ENCODE measurements around the gene VEZT.
"Not testable (repeated sequence)": the region's sequence is repeated elsewhere in the genome, so short reads cannot be mapped to it uniquely, and the experiment has no call there.

Gene VEZT

DNA sequence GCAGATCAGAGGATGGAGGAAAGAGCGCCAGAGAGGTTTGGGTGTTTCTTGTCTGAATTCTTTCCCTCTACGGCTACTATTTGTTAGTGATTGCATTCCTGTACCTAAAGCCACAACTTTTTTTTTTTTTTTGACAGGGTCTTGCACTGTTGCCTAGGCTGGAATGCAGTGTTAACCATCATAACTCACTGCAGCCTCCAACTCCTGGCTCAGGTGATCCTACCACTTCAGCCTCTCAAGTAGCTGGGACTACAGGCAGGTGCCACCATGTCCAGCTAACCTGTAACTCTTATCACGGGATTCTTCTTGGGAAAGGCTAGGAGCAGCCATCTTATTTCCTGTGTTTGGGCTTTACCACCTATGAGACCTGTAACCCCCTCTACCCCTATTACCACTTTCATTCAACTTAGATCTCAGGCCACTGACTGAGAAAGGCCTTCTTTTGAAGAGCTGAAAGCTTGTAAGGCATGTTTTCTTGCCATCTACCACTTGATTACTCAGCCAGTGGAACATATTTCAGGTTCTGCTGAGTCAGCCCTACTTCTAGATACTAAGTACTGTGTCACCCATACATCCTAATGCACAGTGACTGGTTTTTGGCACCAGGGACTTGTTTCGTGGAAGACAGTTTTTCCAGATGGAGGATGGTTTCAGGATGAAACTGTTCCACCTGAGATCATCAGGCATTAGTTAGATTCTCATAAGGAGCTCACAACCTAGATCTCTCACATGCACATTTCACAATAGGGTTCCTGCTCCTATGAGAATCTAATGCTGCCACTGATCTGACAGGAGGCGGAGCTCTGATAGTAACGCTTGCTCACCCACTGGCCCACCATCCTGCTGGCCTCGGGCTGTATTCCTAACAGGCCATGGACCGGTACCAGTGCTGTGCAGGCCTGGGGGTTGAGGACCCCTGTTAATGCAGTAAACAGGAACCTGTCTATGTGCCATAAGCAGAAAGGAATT is 6.9 kb downstream of the VEZT start:
- DNase-seq = no peak

DNA sequence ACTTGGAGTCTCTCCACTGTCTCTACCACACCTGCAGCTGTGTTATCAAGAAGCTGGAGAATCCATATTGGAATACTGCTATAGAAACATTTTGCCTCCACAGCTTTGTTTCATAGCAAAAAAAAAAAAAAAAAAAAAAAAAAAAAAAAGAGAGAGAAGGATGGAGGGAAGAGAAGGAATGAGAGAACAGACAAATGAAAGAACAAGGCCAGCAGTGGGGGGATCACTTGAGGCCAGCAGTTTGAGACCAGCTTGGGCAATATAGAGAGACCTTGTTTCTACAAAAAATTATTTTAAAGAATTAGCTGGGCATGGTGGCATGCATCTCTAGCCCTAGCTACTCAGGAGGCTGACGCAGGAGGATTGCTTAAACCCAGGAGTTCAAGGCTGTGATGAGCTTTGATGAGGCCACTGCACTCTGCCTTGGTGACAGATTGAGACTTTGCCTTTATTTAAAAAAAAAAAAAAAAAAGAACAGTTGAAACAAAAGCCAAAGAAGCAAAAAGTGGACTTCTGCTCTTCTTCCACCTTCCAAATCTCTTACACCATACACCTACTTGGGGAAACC is 8.1 kb downstream of the VEZT start:
- DNase-seq = no peak

DNA sequence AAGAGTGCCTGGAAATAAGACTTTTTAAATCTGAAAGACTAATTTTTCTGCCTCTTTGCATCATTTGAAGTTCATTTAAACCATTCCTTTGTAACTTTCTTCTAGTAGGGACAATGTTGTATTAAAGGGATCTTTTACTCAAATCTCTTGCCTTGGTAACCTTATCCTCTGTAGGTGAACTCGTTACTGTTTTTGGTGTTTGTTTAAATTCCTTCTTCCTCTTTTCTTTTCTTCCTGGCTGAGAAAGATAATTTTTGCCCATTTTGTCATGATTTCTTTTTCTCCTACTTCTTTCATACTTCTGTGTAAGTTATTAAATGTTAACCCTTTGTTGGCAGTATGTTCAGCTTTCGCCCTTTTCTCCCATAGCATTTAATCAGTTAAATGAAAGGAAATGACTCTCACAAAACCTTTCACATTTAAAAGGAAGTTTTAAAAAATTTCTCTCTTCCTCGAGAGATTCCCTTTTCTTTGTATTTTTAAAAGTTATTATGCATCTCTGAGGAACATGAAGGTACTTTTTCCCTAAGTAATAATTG is 10.3 kb downstream of the VEZT start:
- no peak for DNase-seq

DNA sequence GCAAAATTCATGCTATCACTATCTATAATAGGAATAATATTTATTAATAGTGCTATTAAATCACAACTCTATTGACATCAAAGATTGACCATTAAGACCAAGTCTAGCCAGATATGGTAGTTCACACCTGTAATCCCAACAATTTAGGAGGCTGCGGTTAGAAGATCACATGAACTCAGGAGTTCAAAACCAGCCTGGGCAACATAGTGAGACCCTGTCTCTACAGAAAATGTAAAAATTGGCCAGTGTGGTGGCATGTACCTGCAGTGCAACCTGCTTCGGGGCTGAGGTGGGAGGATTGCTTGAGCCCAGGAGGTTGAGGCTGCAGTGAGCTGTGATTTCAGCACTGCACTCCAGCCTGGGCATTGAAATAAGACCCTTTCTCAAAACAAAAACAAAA is 11.0 kb downstream of the VEZT start:
- DNase-seq = no peak

DNA sequence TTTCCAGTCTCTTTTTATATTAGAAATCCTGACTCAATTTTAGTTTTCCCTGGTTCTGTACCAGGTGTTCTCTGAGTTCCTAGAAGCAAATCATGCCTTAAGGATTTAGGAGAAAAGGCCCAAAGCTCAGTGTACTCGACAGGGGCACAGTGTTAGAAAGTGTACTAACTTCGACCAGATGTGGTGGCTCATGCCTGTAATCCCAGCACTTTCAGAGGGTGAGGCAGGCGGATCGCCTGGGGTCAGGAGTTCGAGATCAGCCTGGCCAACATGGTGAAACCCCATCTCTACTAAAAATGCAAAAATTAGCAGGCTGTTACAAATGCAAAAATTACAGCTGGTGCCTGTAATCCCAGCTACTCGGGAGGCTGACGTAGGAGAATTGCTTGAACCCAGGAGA is 12.0 kb downstream of the VEZT start:
- DNase-seq = no peak

DNA sequence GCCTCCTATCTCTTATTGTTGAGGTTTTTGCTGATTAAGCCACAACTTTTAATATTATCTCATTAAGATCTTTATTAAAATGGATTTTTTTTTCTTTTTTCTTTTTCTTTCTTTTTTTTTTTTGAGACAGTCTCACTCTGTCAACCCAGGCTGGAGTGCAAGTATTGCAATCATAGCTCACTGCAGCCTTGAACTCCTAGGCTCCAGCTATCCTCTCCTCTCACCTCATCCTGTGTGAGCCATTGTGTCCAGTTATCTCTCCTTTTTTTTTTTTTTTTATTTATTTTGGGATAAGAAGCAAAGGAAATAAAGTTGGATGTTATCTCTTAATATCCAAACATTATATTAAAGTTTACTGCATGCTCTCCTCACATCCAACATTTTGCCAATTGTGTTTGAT is 12.7 kb downstream of the VEZT start:
- DNase-seq = no peak

DNA sequence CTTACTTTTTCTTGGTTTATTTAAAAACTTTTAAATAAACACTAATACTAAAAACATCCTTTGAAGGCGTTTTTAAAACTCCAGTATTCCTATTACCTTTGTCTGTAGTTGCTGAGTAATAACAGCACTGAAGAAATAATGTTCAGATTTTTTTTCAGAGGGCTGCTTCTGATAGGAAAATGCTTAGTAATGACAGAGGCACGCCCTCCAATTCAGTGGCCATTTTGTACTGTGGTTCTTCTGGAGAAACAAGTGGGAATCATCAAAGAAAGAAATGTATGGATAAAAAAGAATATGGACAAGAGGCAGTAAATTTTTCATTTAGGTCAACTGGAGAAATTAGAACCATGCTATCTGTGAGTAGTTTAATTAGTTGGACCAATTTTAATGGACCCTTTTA is 13.6 kb downstream of the VEZT start:
- DNase-seq = no peak

DNA sequence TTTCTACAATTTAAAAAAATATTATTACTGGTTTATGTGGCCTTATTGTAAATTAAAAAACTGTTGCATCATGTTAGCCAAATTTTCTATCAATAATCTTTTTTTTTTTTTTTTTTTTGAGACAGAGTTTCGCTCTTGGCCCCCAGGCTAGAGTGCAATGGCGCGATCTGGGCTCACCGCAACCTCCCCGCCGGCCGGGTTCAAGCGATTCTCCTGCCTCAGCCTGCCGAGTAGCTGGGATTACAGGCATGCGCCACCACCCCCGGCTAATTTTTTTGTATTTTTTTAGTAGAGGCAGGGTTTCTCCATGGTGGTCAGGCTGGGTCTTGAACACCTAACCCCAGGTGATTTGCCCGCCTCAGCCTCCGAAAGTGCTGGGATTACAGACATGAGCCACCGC is 16.6 kb downstream of the VEZT start:
- DNase-seq = not testable (repeated sequence)

DNA sequence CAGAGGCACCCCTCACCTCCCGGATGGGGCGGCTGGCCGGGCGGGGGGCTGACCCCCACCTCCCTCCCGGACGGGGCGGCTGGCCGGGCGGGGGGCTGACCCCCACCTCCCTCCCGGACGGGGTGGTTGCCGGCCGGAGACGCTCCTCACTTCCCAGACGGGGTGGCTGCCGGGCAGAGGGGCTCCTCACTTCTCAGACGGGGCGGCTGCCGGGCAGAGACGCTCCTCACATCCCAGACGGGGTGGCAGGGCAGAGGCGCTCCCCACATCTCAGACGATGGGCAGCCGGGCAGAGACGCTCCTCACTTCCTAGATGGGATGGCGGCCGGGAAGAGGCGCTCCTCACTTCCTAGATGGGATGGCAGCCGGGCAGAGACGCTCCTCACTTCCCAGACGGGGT is 18.0 kb downstream of the VEZT start:
- DNase-seq = not testable (repeated sequence)

DNA sequence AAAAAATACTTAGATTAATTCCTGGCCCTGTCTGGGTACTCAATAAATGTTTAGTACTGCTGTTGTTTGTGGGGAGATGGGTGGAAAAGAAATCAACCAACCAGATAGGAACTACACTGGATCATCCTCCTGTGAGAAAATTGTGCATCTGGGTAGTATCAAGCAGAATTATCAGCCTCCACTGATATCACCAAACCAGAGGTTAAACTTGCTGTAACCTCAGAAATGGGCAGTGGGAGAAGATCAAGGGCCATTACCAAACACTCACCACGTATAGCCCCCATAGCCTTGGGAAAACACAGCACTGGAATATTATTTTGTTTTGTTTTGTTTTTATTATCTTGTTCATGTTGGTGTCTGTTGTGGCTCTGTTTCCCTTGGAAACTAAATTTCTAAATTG is 19.7 kb downstream of the VEZT start:
- DNase-seq = no peak

DNA sequence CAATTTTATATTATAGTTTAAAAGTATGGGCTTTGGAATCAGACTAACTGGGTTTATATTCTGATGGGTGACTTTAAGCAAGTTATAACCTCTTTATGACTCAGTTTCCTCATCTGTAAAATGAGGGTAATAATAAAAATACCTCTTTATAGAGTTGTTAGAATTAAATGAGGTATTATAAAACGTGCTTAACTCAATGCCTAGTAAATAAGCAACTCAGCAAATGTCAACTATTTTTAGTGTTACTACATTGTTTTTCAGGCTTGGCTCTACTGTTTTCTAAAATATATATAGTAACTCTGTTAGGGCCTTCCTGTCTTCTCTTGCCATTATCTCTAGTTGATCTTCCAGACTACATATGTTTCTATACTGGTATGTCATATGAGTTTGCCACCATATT is 20.5 kb downstream of the VEZT start:
- no peak for DNase-seq

DNA sequence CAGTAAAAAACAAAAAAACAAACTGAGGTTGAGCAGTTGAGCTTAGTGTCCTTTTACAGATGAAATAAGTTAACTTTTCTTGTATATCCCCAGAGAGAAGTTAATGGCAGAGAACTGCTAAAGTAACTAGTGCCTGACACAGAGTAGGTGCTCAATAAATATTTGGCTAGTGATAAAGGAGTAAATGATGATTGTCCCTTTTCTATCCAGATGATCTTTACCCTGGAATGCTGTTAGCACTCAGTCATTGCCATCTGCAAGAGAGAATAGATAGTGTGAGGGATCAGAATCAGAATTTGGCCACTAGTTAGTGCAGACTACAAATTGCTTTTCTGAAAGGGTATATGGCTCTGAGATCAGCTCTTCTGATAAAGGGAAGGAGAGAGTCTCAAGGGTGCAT is 21.6 kb downstream of the VEZT start:
- no peak for DNase-seq

DNA sequence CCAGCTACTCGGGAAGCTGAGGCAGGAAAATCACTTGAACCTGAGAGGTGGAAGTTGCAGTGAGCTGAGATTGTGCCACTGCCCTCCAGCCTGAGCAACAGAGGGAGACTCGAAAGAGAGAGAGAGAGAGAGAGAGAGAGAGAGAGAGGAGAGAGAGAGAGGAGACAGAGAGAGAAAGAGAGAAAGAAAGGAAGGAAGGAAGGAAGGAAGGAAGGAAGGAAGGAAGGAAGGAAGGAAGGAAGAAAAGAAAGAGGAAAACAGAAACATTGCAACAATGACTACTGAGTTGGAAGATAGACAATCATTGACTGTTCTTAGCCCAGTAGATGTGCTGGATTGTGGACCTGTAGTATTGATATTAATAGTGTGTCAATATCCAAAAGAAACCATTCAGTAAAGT is 22.2 kb downstream of the VEZT start:
- DNase-seq = not testable (repeated sequence)

DNA sequence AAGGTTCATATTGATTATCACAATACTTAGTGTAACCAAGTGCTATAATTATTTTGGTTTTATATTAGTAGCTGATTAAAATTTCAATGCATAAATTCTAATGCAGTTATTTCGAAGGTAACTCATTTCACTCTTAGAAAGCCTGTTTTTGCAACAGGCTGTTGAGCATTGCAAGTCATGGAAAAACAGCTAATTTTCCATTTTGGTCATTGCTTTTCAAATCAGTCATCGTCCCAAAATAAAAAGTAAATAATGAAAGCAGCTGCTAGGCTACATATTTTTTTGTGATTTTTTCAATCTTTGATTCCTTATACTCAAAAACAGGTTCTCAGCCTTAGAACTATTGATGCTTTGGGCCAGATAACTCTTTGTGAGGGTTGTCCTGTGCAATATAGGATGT is 22.9 kb downstream of the VEZT start:
- DNase-seq = no peak

DNA sequence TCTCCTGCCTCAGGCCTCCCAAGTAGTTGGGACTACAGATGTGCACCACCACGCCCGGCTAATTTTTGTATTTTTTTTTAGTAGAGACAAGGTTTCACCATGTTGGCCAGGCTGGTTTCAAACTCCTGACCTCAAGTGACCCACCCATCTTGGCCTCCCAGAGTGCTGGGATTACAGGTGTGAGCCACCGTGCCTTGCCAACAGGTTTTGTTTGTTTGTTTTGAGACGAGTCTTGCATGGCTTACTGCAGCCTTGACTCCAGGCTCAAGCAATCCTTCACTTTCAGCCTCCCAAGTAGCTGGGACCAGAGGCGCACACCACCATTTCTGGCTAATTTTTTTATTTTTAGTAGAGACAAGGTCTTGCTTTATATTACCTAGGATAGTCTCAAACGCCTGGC is 23.5 kb downstream of the VEZT start:
- DNase-seq = not testable (repeated sequence)

DNA sequence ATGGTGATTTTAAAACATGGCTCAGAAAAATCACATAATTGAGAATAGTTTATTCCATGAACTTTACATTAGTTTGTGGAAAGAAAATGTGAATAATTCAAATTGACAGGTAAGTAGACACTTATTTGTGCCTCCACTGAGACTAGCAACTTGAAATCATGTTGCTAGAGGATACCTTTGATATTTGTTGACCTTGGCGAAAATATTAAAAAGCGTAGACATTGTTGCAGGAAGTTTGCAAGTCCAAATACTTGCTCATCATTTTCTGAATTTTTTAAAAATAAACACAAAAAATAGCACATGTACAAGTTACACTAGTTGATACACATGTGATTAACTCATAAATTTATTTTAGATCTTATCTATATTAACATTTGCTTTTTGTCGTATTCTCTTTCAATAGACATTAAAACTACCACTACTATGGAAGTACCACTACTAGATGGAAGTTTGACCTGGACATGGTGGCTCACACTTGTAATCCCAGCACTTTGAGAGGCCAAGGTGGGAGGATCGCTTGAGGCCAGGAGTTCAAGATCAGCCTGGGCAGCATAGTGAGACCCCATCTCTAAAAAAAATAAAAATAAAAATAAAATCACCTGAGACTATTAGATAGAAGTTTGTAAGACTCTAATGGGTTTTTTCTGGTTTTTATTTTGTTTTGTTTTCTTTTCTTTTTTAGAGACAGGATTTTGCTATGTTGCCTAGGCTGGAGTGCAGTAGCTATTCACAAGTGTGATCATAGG is 24.3 kb downstream of the VEZT start:
- DNase-seq = no peak

DNA sequence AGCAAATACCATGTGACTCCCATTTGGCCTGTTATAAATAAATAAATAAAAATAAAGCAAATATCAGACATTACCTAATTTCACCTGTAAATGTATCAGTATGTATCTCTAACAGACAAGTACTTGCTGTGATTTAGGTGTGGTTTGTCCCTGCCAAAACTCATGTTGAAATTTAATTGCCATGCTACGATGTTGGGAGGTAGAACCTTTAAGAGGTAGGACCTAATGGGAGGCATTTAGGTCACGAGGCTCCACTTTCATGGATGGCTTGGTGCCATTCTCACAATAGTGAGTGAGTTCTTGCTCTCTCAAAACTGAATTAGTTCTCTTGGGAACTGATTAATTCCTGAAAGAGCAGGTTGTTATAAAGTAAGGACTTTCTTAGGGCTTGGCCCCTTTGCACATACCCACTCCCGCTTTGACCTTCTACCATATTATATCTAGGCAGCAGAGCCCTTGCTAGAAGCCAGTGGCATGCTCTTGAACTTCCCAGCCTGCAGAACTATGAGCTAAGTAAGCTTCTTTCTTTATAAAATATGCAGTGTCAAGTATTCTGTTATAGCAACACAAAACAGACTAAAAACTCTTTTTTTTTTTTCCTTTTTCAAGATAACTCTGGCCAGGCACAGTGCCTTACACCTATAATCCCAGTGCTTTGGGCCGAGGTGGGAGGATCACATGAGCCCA is 26.0 kb downstream of the VEZT start:
- DNase-seq = no peak

DNA sequence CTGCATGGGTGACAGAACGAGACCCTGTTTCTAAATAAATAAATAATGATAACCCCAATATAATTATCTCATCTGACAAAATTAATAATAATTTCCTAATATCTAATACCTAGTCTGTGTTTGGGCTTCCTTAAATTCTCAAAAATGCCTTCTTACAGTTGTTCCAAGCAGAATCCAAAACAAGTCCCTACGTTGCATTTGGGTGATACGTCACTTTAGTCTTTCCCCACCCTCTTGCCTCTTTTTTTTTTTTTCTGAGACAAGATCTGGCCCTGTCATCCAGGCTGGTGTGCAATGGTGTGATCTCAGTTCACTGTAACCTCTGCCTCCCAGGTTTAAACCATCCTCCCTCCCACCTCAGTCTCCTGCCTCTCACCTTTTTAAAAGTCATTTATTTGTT is 26.7 kb downstream of the VEZT start:
- DNase-seq = no peak

DNA sequence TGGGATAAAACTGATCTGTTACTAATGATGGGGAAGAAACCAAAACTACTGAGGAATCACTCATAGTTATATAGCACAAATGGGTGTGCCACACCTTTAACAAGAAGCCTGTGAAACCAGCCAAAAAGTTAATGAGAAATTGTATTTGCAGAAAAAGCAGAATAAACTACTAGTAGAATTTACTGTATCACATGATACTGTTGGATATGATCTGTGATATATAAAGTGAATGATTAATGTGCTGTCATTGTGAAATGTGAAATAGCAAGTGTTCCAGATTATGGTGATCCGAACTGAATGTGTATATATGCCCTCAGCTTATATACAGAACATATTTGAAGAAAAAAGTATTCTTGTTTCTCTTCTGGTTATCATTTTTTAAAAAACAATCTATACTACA is 30.5 kb downstream of the VEZT start:
- no peak for DNase-seq

DNA sequence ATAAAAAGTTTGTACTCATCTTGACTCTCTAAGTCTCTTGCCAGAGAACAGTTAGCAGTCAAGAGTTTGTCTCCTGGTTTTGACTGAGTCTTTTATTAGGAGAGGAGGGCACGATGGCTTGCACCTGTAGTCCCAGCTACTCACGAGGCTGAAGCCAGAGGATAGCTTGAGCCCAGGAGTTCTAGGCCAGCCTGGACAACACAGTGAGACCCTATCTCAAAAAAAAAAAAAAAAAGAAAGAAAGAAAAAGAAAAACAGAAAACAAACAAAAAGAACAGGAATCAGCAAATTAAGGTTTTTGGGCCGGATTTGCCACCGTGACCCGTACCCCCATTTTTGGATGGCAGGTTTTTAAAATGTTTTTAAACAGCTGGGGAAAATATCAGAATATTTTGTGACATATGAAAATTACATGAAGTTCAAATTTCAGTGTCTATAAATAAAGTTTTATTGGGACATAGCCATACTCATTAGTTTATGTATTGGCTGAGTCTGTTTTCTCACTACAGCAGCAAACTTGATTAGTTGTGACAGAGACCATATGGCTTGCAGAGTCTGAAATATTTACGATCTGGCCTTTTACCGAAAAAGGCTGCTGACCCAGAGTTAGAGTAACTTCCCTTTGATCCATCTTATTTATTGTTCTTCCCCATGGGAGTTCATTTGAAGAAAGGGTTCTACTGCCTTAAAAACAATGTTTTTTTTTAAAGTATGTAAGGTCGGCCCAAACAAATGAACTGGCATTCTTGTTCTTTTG is 31.2 kb downstream of the VEZT start:
- DNase-seq = no peak

DNA sequence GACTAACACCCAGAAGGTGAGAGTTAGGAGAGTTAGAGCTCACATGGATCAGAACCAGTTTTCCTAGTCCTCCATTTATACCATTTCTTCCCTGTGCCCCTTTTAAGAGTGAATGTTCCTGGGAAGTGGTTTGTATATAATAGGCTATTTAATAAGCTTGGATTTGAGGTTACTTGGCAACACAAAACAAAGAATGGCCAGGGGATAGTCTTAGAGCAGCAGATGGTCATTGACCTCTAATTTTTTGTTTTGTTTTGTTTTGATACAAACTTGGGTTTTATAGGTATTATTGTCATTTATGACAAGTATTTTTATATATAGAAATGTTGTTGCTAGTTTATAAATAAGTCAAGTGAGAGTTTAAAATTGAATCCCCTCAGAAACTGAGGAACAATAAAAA is 35.8 kb downstream of the VEZT start:
- DNase-seq = no peak

DNA sequence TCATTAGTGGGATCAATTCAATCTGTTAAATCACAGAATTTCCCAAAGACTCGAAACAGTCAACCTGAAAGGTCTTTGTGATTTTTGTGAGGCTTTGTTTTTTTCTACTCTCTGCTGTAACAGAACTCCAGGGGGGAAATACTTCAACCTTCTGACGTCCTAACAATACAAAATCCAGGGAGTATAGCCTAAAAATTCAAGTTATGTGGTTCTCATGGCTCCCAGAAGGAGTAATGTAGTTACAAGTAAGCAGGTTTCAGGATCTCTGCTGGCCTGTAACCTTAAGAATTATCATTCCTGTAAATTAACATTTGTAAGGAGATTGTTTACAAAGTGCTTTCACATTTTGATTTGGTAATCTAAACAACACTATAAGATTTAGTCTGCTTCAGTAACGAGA is 39.9 kb downstream of the VEZT start:
- no peak for DNase-seq

Data from activated T-cell treated with anti-CD3 and anti-CD28 coated beads, Interleukin-2, amount 50 U/mL, for 48 hours (primary cell).